ENCODE results near the gene NDUFB4. TPM values are rescaled to one million over a fixed set of nuclear protein-coding genes. Genes with fewer than 3 reads are reported as not detected.

The NDUFB4 gene
- total and polyA plus RNA-seq, 9 of the 15 experiments (the other 6 are each of a cell fraction or from before 2014, with no cell fraction given) = 124 to 670 (median 227) TPM

DNA sequence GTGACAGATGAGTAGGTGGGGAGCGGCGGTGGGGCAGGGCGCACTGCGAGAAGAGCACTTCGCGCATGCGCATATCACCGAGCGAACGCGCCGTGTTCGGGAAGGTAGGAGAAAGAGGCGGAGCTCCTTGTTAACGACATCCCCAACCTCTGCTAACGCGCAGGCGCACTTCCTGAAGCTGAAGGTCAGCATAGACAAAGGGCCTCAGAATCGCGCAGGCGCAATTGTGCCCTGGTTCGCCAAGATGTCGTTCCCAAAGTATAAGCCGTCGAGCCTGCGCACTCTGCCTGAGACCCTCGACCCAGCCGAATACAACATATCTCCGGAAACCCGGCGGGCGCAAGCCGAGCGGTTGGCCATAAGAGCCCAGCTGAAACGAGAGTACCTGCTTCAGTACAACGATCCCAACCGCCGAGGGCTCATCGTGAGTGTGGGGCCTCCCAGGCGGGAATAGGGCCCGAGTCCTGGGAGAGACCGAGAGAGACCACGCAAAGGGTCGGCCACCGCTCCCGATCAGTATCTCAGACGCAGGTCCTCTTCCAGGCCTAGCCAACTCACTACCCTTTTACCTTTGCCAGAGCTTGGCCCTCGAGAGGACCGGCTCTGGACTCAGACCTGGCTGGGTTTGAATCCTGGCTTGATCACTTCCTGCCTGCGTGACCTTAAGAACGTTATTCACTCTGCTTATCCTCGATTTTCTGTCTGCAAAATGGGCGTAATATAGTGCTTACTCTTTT lies at the start of gene NDUFB4 (continued):
- TF ChIP-seq, protein P1, sequence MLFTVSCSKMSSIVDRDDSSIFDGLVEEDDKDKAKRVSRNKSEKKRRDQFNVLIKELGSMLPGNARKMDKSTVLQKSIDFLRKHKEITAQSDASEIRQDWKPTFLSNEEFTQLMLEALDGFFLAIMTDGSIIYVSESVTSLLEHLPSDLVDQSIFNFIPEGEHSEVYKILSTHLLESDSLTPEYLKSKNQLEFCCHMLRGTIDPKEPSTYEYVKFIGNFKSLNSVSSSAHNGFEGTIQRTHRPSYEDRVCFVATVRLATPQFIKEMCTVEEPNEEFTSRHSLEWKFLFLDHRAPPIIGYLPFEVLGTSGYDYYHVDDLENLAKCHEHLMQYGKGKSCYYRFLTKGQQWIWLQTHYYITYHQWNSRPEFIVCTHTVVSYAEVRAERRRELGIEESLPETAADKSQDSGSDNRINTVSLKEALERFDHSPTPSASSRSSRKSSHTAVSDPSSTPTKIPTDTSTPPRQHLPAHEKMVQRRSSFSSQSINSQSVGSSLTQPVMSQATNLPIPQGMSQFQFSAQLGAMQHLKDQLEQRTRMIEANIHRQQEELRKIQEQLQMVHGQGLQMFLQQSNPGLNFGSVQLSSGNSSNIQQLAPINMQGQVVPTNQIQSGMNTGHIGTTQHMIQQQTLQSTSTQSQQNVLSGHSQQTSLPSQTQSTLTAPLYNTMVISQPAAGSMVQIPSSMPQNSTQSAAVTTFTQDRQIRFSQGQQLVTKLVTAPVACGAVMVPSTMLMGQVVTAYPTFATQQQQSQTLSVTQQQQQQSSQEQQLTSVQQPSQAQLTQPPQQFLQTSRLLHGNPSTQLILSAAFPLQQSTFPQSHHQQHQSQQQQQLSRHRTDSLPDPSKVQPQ (CRISPR knock-in tag; IDR thresholded peaks at IDR 0.05; ENCODE audit: borderline replicate concordance) = no peak
- TF ChIP-seq MYBL2 (IDR thresholded peaks at IDR 0.05; ENCODE audit: low read depth) (no peak), MYBL2 (CRISPR knock-in tag; IDR thresholded peaks at IDR 0.05; ENCODE audit: borderline replicate concordance) (no peak), ZNF589 (CRISPR knock-in tag; IDR thresholded peaks at IDR 0.05; ENCODE audit: low read depth) (no peak), FOXM1 (IDR thresholded peaks at IDR 0.05; ENCODE audit: low read depth) (no peak), FOXM1 (CRISPR knock-in tag; IDR thresholded peaks at IDR 0.05; ENCODE audit: low read depth) (no peak), BCOR (IDR thresholded peaks at IDR 0.05) (peak; percentile 86), ETV1 (tag; conservative IDR thresholded peaks at IDR 0.05; ENCODE audit: low read depth) (0 out of 2 replicates have a peak, but pooled peaks have one; percentile 34), ZNF780A (CRISPR knock-in tag; IDR thresholded peaks at IDR 0.05) (no peak), RNF2 (IDR thresholded peaks at IDR 0.05) (no peak), ZNF644 (tag; IDR thresholded peaks at IDR 0.05; ENCODE audit: low read depth) (no peak)
- TF ChIP-seq, protein P2, sequence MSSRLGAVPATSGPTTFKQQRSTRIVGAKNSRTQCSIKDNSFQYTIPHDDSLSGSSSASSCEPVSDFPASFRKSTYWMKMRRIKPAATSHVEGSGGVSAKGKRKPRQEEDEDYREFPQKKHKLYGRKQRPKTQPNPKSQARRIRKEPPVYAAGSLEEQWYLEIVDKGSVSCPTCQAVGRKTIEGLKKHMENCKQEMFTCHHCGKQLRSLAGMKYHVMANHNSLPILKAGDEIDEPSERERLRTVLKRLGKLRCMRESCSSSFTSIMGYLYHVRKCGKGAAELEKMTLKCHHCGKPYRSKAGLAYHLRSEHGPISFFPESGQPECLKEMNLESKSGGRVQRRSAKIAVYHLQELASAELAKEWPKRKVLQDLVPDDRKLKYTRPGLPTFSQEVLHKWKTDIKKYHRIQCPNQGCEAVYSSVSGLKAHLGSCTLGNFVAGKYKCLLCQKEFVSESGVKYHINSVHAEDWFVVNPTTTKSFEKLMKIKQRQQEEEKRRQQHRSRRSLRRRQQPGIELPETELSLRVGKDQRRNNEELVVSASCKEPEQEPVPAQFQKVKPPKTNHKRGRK (tag; IDR thresholded peaks at IDR 0.05) = no peak
- TF ChIP-seq, protein P3, sequence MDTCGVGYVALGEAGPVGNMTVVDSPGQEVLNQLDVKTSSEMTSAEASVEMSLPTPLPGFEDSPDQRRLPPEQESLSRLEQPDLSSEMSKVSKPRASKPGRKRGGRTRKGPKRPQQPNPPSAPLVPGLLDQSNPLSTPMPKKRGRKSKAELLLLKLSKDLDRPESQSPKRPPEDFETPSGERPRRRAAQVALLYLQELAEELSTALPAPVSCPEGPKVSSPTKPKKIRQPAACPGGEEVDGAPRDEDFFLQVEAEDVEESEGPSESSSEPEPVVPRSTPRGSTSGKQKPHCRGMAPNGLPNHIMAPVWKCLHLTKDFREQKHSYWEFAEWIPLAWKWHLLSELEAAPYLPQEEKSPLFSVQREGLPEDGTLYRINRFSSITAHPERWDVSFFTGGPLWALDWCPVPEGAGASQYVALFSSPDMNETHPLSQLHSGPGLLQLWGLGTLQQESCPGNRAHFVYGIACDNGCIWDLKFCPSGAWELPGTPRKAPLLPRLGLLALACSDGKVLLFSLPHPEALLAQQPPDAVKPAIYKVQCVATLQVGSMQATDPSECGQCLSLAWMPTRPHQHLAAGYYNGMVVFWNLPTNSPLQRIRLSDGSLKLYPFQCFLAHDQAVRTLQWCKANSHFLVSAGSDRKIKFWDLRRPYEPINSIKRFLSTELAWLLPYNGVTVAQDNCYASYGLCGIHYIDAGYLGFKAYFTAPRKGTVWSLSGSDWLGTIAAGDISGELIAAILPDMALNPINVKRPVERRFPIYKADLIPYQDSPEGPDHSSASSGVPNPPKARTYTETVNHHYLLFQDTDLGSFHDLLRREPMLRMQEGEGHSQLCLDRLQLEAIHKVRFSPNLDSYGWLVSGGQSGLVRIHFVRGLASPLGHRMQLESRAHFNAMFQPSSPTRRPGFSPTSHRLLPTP (IDR thresholded peaks at IDR 0.05; ENCODE audit: borderline replicate concordance, extremely low read depth, insufficient read length) = no peak
- TF ChIP-seq, protein P4, sequence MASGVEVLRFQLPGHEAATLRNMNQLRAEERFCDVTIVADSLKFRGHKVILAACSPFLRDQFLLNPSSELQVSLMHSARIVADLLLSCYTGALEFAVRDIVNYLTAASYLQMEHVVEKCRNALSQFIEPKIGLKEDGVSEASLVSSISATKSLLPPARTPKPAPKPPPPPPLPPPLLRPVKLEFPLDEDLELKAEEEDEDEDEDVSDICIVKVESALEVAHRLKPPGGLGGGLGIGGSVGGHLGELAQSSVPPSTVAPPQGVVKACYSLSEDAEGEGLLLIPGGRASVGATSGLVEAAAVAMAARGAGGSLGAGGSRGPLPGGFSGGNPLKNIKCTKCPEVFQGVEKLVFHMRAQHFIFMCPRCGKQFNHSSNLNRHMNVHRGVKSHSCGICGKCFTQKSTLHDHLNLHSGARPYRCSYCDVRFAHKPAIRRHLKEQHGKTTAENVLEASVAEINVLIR (CRISPR knock-in tag; IDR thresholded peaks at IDR 0.05) = no peak
- TF ChIP-seq, protein P5, sequence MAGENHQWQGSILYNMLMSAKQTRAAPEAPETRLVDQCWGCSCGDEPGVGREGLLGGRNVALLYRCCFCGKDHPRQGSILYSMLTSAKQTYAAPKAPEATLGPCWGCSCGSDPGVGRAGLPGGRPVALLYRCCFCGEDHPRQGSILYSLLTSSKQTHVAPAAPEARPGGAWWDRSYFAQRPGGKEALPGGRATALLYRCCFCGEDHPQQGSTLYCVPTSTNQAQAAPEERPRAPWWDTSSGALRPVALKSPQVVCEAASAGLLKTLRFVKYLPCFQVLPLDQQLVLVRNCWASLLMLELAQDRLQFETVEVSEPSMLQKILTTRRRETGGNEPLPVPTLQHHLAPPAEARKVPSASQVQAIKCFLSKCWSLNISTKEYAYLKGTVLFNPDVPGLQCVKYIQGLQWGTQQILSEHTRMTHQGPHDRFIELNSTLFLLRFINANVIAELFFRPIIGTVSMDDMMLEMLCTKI (IDR thresholded peaks at IDR 0.05; ENCODE audit: partially characterized antibody) = no peak
- TF ChIP-seq, protein P6, sequence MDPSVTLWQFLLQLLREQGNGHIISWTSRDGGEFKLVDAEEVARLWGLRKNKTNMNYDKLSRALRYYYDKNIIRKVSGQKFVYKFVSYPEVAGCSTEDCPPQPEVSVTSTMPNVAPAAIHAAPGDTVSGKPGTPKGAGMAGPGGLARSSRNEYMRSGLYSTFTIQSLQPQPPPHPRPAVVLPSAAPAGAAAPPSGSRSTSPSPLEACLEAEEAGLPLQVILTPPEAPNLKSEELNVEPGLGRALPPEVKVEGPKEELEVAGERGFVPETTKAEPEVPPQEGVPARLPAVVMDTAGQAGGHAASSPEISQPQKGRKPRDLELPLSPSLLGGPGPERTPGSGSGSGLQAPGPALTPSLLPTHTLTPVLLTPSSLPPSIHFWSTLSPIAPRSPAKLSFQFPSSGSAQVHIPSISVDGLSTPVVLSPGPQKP (CRISPR knock-in tag; IDR thresholded peaks at IDR 0.05) = no peak

All from K562 (cell line).